ENCODE data around the gene ETDB. TPM values are rescaled to one million over a fixed set of nuclear protein-coding genes. Genes with fewer than 3 reads are reported as not detected.

The ETDB gene
- total RNA-seq, 3 donors from 2014 or later (not counting 1 experiment from before 2014, with no cell fraction given), result not detected

DNA sequence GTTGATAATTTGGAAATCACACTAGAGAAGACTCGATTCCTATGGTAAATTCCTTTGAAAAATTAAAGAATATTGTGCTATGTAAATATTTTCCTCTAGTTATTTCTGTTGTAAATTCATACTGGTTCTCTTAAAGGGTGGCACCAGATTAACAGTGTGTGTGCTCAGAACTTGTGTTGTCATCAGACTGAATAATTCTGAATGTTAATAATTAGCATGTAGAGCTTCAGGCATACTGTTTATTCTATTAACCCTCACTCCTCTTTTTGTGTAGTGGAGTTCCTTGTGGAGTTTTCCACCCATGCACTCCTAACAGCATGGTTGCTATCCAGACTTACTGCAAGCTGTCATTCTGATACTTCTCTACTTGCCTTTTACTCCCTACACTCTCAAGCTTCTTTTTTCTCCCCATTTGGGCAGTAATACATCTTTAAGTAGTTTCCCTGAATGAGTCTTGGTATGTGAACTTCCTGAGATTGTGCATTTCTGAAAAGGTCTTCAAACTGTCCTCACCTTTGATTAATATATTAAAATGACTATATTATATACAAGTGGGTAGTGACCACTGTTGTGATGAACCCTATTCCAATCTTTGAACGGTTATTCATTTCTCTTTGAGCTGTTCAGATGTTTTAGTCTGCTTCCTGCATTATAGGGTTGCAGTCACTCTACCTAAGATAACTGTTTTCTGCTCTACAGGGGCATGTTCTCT lies 38.5 kb downstream of the ETDB start:
- no CpG with 5 or more reads among the region's 2 CpGs for WGBS (ENCODE audit: insufficient coverage)
- Mint-ChIP-seq H3K27me3 (ENCODE audit: low read depth in 2 of 2) (peaks cover 3 to 24% of the 10 kb centered on the region in 2 donors), H3K9me3 (no peaks in the 10 kb centered on the region), H3K36me3 (no peaks in the 10 kb centered on the region), H3K4me1 (peaks cover 6 to 7% of the 10 kb centered on the region in 2 donors), H3K27ac (no peak overlapping the region), H3K4me3 (no peak overlapping the region)
- no peaks in the 10 kb centered on the region for H3K4me1 ChIP-seq (ENCODE audit: control insufficient read depth, insufficient read depth, low read length)
- no peak overlapping the region for H3K27ac ChIP-seq (ENCODE audit: low read length)
- H3K27me3 ChIP-seq (ENCODE audit: control insufficient read depth, insufficient read depth, low read length), result no peaks in the 10 kb centered on the region
- ATAC-seq, result no peak
- DNase-seq, result no peak
- H3K9me3 ChIP-seq (ENCODE audit: control insufficient read depth, insufficient read depth, low read length), result no peaks in the 10 kb centered on the region
- H3K4me3 ChIP-seq (ENCODE audit: low read length), result no peak overlapping the region
- no peaks in the 10 kb centered on the region for H3K36me3 ChIP-seq (ENCODE audit: control insufficient read depth, insufficient read depth, low read length)
- TF ChIP-seq, protein P1, sequence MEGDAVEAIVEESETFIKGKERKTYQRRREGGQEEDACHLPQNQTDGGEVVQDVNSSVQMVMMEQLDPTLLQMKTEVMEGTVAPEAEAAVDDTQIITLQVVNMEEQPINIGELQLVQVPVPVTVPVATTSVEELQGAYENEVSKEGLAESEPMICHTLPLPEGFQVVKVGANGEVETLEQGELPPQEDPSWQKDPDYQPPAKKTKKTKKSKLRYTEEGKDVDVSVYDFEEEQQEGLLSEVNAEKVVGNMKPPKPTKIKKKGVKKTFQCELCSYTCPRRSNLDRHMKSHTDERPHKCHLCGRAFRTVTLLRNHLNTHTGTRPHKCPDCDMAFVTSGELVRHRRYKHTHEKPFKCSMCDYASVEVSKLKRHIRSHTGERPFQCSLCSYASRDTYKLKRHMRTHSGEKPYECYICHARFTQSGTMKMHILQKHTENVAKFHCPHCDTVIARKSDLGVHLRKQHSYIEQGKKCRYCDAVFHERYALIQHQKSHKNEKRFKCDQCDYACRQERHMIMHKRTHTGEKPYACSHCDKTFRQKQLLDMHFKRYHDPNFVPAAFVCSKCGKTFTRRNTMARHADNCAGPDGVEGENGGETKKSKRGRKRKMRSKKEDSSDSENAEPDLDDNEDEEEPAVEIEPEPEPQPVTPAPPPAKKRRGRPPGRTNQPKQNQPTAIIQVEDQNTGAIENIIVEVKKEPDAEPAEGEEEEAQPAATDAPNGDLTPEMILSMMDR (IDR thresholded peaks at IDR 0.05), result no peak
- intact Hi-C loops (cut with micrococcal nuclease), result no loop called here

Other genes with a start within 250 kb of the ETDB start
- gene MOSPD1, start 205.3 kb downstream of the ETDB start, total RNA-seq, result 10 to 100 TPM in 1 of 3 donors, 1 to 10 TPM in 2; 5.9 to 10.5 (median 7.3) TPM
- gene SMIM10, start 129.5 kb downstream of the ETDB start, total RNA-seq, result under 1 TPM in 1 of 3 donors, not detected in 2; 0.16 TPM
- not detected for gene RTL8B, start 98.0 kb downstream of the ETDB start, total RNA-seq
- gene RTL8C, start 88.2 kb downstream of the ETDB start, total RNA-seq, result 10 to 100 TPM; 14.8 to 19.4 (median 17.2) TPM
- gene RTL8A, start 68.4 kb downstream of the ETDB start, total RNA-seq, result 10 to 100 TPM in 2 of 3 donors, 1 to 10 TPM in 1; 9.3 to 10.1 (median 10.1) TPM
- under 1 TPM; 0.18 to 0.30 (median 0.21) TPM for gene SMIM10L2B, start 21.8 kb downstream of the ETDB start, total RNA-seq
- gene CT55, start 50.9 kb upstream of the ETDB start, total RNA-seq, result not detected
- not detected for gene ETDA, start 131.5 kb upstream of the ETDB start, total RNA-seq
- gene ETDC, start 189.0 kb upstream of the ETDB start, total RNA-seq, result not detected
- 10 to 100 TPM in 2 of 3 donors, 1 to 10 TPM in 1; 9.3 to 13.8 (median 11.2) TPM for gene ZNF75D, start 223.6 kb upstream of the ETDB start, total RNA-seq
- gene ZNF449, start 224.3 kb upstream of the ETDB start, total RNA-seq, result 1 to 10 TPM; 3.2 to 5.3 (median 3.7) TPM

Data from natural killer cell (primary cell).